ENCODE results near the gene CUL5. TPM values are rescaled to one million over a fixed set of nuclear protein-coding genes. Genes with fewer than 3 reads are reported as not detected.

The CUL5 gene
- total and polyA plus RNA-seq, 2 experiments from 2014 or later = 26.0 to 40.9 TPM

- Histone ChIP-seq H3K27me3 (ENCODE audit: insufficient read depth) (no peaks in the 10 kb centered on the region), H3K36me3 (ENCODE audit: insufficient read depth) (no peaks in the 10 kb centered on the region), H3K27ac (ENCODE audit: low read depth) (no peak overlapping the region), H3K9me2 (ENCODE audit: insufficient read depth) (no peaks in the 10 kb centered on the region), H3K4me3 (no peak overlapping the region), H2AFZ (no peak overlapping the region), H3K4me2 (no peak overlapping the region), H3K79me2 (replicated peaks; ENCODE audit: insufficient read depth) (no peaks in the 10 kb centered on the region), H4K20me1 (replicated peaks; ENCODE audit: insufficient read depth) (no peaks in the 10 kb centered on the region), H3K4me1 (ENCODE audit: insufficient read depth) (no peaks in the 10 kb centered on the region; the same call in 1 of the 2 replicates), H3F3A (replicated peaks; ENCODE audit: low read depth) (no peaks in the 10 kb centered on the region)
- ATAC-seq (peak; percentile 61), DNase-seq (ENCODE audit: low spot score) (peak; percentile 53)
- Mint-ChIP-seq H3K36me3 (ENCODE audit: low read depth) (no peaks in the 10 kb centered on the region), H3K4me1 (peaks cover 9% of the 10 kb centered on the region), H3K9me3 (no peaks in the 10 kb centered on the region), H3K27me3 (ENCODE audit: insufficient read depth, low read depth, poor library complexity) (peaks cover 2% of the 10 kb centered on the region), H3K27ac (no peak overlapping the region), H3K4me3 (no peak overlapping the region)
- no peak for TF ChIP-seq NANOG (IDR thresholded peaks at IDR 0.05; ENCODE audit: borderline replicate concordance)
- TF ChIP-seq CTCF (conservative IDR thresholded peaks at IDR 0.05; ENCODE audit: low read depth in 2 of 2) = no peak
- TF ChIP-seq STAT1 (IDR thresholded peaks at IDR 0.05; ENCODE audit: unreplicated experiment) = no peak
- TF ChIP-seq POLR2AphosphoS5 (IDR thresholded peaks at IDR 0.05; ENCODE audit: low read depth) = no peak
- no peak for TF ChIP-seq JUNB (IDR thresholded peaks at IDR 0.05; ENCODE audit: unreplicated experiment)
- TF ChIP-seq ZNF331 (CRISPR knock-in tag; IDR thresholded peaks at IDR 0.05; ENCODE audit: low read depth) = no peak
- TF ChIP-seq REST (IDR thresholded peaks at IDR 0.05; ENCODE audit: unreplicated experiment) = no peak
- no peak for TF ChIP-seq EZH2phosphoT487 (IDR thresholded peaks at IDR 0.05; ENCODE audit: unreplicated experiment)
- no peak for TF ChIP-seq CREB1 (CRISPR knock-in tag; IDR thresholded peaks at IDR 0.05; ENCODE audit: low read depth)
- TF ChIP-seq ETS1 (IDR thresholded peaks at IDR 0.05) = no peak
- no peak for TF ChIP-seq EZH2 (IDR thresholded peaks at IDR 0.05; ENCODE audit: low read depth, unreplicated experiment)
- TF ChIP-seq ZNF462 (CRISPR knock-in tag; IDR thresholded peaks at IDR 0.05) = no peak
- no peak for TF ChIP-seq ZNF114 (CRISPR knock-in tag; IDR thresholded peaks at IDR 0.05)
Measured at GRCh38 chr11:108115500-108116140, 106.9 kb downstream of the CUL5 start.
